Vagina (tissue), 2 donors: Measurements from ENCODE around the gene MED28.

Experiments used
- POLR2A ChIP-seq, 2 donors: fragments of 450-650 bp; IDR thresholded peaks; one replicate each; pipeline ENCODE4 v1.6.1; 2017; ENCODE audit warnings: antibody characterized with exemption in 2 of 2, mild to moderate bottlenecking in 2 of 2, moderate library complexity in 2 of 2
- POLR2AphosphoS5 ChIP-seq, 2 donors: sonication (generic); formaldehyde crosslinking; IDR thresholded peaks; one replicate each; pipeline ENCODE4 v1.9.0; 2017; ENCODE audit warnings: antibody characterized with exemption in 2 of 2, mild to moderate bottlenecking in 2 of 2, low read depth in 1 of 2; ENCODE audit not compliant: insufficient read depth in 1 of 2
- TF ChIP-seq, protein P1 (sequence below), 3 experiments: fragments of 450-650 bp in 2 of 3; fragments of 200-600 bp in 1 of 3; sonication (generic) in 1 of 3; IDR thresholded peaks; one replicate each; pipeline ENCODE4 v1.5.1; 2017 to 2019; ENCODE audit warnings: antibody characterized with exemption in 3 of 3, mild to moderate bottlenecking in 2 of 3, moderate library complexity in 2 of 3

DNA sequence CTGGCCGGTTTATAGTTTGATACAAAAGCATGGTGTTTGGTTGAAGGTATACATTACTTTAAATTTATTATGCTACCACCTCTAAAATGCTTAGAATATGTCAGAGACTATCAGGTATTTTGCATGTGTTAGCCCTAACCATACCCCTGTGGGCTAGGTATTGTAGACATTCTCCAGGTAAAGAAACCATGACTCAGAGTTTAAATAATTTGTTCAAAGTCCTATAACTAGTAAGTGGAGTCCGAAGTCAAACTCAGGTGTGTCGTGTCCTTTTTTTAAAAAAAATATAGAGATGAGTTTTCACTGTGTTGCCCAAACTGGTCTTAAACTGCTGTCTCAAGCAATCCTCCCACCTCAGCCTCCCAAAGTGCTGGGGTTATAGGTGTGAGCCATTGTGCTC is 25.1 kb upstream of the MED28 start:
- TF ChIP-seq POLR2A (IDR thresholded peaks at IDR 0.05) (no peak), POLR2AphosphoS5 (IDR thresholded peaks at IDR 0.05; ENCODE audit: insufficient read depth in 1 of 2, low read depth in 1 of 2) (no peak)
- TF ChIP-seq, protein P1, sequence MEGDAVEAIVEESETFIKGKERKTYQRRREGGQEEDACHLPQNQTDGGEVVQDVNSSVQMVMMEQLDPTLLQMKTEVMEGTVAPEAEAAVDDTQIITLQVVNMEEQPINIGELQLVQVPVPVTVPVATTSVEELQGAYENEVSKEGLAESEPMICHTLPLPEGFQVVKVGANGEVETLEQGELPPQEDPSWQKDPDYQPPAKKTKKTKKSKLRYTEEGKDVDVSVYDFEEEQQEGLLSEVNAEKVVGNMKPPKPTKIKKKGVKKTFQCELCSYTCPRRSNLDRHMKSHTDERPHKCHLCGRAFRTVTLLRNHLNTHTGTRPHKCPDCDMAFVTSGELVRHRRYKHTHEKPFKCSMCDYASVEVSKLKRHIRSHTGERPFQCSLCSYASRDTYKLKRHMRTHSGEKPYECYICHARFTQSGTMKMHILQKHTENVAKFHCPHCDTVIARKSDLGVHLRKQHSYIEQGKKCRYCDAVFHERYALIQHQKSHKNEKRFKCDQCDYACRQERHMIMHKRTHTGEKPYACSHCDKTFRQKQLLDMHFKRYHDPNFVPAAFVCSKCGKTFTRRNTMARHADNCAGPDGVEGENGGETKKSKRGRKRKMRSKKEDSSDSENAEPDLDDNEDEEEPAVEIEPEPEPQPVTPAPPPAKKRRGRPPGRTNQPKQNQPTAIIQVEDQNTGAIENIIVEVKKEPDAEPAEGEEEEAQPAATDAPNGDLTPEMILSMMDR (IDR thresholded peaks at IDR 0.05): no peak
